DND-41 (cell line): ENCODE results near the gene CCDC192.

ENCODE experiments used
- EZH2 ChIP-seq: IDR thresholded peaks from 3 replicates; pipeline ENCODE4 v1.6.1; 2012; ENCODE audit warnings: borderline replicate concordance, low read depth, mild to moderate bottlenecking, moderate library complexity, low read length, inconsistent platforms; ENCODE audit not compliant: severe bottlenecking
- TF ChIP-seq, protein P1 (sequence below): IDR thresholded peaks from 2 replicates; pipeline ENCODE4 v1.5.1; 2012; ENCODE audit warnings: borderline replicate concordance, low read length, moderate library complexity, mild to moderate bottlenecking; ENCODE audit not compliant: poor library complexity, severe bottlenecking; ENCODE audit errors: extremely low read depth

DNA sequence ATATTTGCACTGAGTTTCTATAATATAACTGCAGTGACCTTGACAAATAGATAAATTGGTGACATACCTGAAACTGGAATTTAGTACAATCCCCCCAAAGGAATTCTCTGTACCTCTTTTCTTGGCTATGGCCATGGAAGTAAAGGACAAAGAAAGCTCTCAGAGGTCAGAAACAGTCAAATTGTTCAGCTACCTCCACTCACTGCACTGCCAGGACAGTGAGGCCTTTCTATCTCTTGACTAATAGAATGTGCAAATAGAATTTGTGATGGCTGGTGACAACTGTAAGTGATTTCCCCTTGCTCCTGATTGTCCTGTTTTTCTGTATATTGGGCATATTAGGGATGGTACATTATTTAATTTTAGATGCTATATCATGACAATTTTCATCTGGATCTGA is 67.1 kb downstream of the CCDC192 start:
- TF ChIP-seq, protein P1, sequence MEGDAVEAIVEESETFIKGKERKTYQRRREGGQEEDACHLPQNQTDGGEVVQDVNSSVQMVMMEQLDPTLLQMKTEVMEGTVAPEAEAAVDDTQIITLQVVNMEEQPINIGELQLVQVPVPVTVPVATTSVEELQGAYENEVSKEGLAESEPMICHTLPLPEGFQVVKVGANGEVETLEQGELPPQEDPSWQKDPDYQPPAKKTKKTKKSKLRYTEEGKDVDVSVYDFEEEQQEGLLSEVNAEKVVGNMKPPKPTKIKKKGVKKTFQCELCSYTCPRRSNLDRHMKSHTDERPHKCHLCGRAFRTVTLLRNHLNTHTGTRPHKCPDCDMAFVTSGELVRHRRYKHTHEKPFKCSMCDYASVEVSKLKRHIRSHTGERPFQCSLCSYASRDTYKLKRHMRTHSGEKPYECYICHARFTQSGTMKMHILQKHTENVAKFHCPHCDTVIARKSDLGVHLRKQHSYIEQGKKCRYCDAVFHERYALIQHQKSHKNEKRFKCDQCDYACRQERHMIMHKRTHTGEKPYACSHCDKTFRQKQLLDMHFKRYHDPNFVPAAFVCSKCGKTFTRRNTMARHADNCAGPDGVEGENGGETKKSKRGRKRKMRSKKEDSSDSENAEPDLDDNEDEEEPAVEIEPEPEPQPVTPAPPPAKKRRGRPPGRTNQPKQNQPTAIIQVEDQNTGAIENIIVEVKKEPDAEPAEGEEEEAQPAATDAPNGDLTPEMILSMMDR = no peak
- TF ChIP-seq EZH2 = no peak
